Prostate gland (tissue), 2 donors: ENCODE data around the gene FAM222A. TPM values are rescaled to one million over a fixed set of nuclear protein-coding genes. Genes with fewer than 3 reads are reported as not detected.

ENCODE experiments used
- DNase-seq: peaks from one replicate; pipeline ENCODE4 v3.0.0-alpha.2; 2019; ENCODE audit warnings: low spot score
- H3K27ac ChIP-seq, 2 donors: fragments of 200-600 bp; sonication (generic); 2 replicates each; pipeline ENCODE4 v1.5.1; 2017 to 2019
- H3K27me3 ChIP-seq: fragments of 200-600 bp; sonication (generic); replicated peaks from 2 replicates; pipeline ENCODE4 v1.5.1; 2019; ENCODE audit not compliant: insufficient read depth
- H3K36me3 ChIP-seq, 2 donors: fragments of 200-600 bp; sonication (generic); 1 replicate in 1 of 2; 2 replicates in 1 of 2; pipeline versions ENCODE4 v1.5.1 to v1.8.1; 2017 to 2019
- H3K4me1 ChIP-seq: fragments of 200-600 bp; sonication (generic); replicated peaks from 2 replicates; pipeline ENCODE4 v1.5.1; 2019
- H3K4me3 ChIP-seq, 2 donors: fragments of 200-600 bp; sonication (generic); 2 replicates each; pipeline ENCODE4 v1.5.1; 2017 to 2019
- H3K9me3 ChIP-seq: fragments of 200-600 bp; sonication (generic); 2 replicates; pipeline ENCODE4 v1.5.1; 2017
- CTCF ChIP-seq, 4 experiments: fragments of 200-600 bp in 2 of 4; fragments of 450-650 bp in 2 of 4; sonication (generic) in 2 of 4; IDR thresholded peaks; 1 replicate in 3 of 4; 2 replicates in 1 of 4; pipeline ENCODE4 v1.5.1; 2016 to 2019; ENCODE audit warnings: antibody characterized with exemption in 4 of 4, mild to moderate bottlenecking in 2 of 4, moderate library complexity in 2 of 4
- POLR2A ChIP-seq: fragments of 450-650 bp; IDR thresholded peaks from one replicate; pipeline ENCODE4 v1.6.1; 2016; ENCODE audit warnings: antibody characterized with exemption, mild to moderate bottlenecking
- POLR2AphosphoS5 ChIP-seq: sonication (generic); formaldehyde crosslinking; IDR thresholded peaks from one replicate; pipeline ENCODE4 v1.6.1; 2017; ENCODE audit warnings: antibody characterized with exemption
- WGBS: methylation state at CpG from one replicate; pipeline ENCODE4 v1.1.5; 2018; 5-methylcytosine and 5-hydroxymethylcytosine counted together
- intact Hi-C: fragments of 100-400 bp; cut with DNase I; formaldehyde crosslinking; loops from one replicate; pipeline ENCODE4 v1.14.2; 2022
- total RNA-seq, 2 donors: library from RNA; depleted of rRNA; stranded (reverse); fragments of >200 nt; gene quantifications; one replicate each; pipeline ENCODE4 v1.1.0, GENCODE V29; 2016

FAM222A gene
- total RNA-seq, 2 donors from 2014 or later = 2.0 to 52.3 TPM

GRCh38 chr12:109706398-109706746 lies 7.3 kb upstream of the FAM222A start:
- no peak for TF ChIP-seq POLR2A
- no peaks in the 10 kb centered on the region for H3K27me3 ChIP-seq
- no peaks in the 10 kb centered on the region for H3K36me3 ChIP-seq
- no peak for DNase-seq
- no peak overlapping the region for H3K4me3 ChIP-seq
- no peak overlapping the region for H3K27ac ChIP-seq
- no peaks in the 10 kb centered on the region for H3K9me3 ChIP-seq
- intact Hi-C loops = no loop called here
- 76% methylated on average over 2 of the region's 2 CpGs for WGBS
- H3K4me1 ChIP-seq = no peaks in the 10 kb centered on the region

GRCh38 chr12:109706747-109707469 lies 6.7 kb upstream of the FAM222A start:
- H3K4me3 ChIP-seq = no peak overlapping the region
- H3K9me3 ChIP-seq = no peaks in the 10 kb centered on the region
- no peaks in the 10 kb centered on the region for H3K36me3 ChIP-seq
- H3K4me1 ChIP-seq = no peaks in the 10 kb centered on the region
- 37% methylated on average over 10 of the region's 10 CpGs for WGBS
- H3K27ac ChIP-seq = no peak overlapping the region
- intact Hi-C loops = no loop called here
- TF ChIP-seq POLR2AphosphoS5 (peak; percentile 43), CTCF (IDR thresholded peaks at IDR 0.05) (no peak)
- no peak for DNase-seq
- no peaks in the 10 kb centered on the region for H3K27me3 ChIP-seq

- Histone ChIP-seq H3K27ac (no peak overlapping the region), H3K4me3 (no peak overlapping the region), H3K9me3 (no peaks in the 10 kb centered on the region), H3K27me3 (no peaks in the 10 kb centered on the region), H3K36me3 (no peaks in the 10 kb centered on the region), H3K4me1 (no peaks in the 10 kb centered on the region)
- intact Hi-C loops = no loop called here
- 68% methylated on average over 4 of the region's 4 CpGs for WGBS
- no peak for DNase-seq
- TF ChIP-seq CTCF (IDR thresholded peaks at IDR 0.05) = no peak
- TF ChIP-seq POLR2A = no peak
- no peak for TF ChIP-seq POLR2AphosphoS5
Observed at GRCh38 chr12:109707470-109707821, 6.2 kb upstream of the FAM222A start.

GRCh38 chr12:109708939-109709338 lies 4.7 kb upstream of the FAM222A start:
- intact Hi-C loops = no loop called here
- 51% methylated on average over 5 of the region's 5 CpGs for WGBS
- H3K27me3 ChIP-seq = no peaks in the 10 kb centered on the region
- no peak overlapping the region for H3K4me3 ChIP-seq
- H3K36me3 ChIP-seq = no peaks in the 10 kb centered on the region
- no peak overlapping the region for H3K27ac ChIP-seq
- H3K4me1 ChIP-seq = no peaks in the 10 kb centered on the region
- no peaks in the 10 kb centered on the region for H3K9me3 ChIP-seq
- DNase-seq = no peak
- TF ChIP-seq CTCF (IDR thresholded peaks at IDR 0.05) = no peak
- TF ChIP-seq POLR2A = no peak
- TF ChIP-seq POLR2AphosphoS5 = no peak

- WGBS = 78% methylated on average over 11 of the region's 11 CpGs
- Histone ChIP-seq H3K4me3 (no peak overlapping the region), H3K27ac (no peak overlapping the region), H3K4me1 (peaks cover under 1% of the 10 kb centered on the region), H3K9me3 (no peaks in the 10 kb centered on the region), H3K36me3 (no peaks in the 10 kb centered on the region), H3K27me3 (no peaks in the 10 kb centered on the region)
- TF ChIP-seq POLR2A (no peak), POLR2AphosphoS5 (no peak), CTCF (IDR thresholded peaks at IDR 0.05) (no peak)
- intact Hi-C loops = no loop called here
- no peak for DNase-seq
Observed at GRCh38 chr12:109709401-109709991, 4.1 kb upstream of the FAM222A start.
